Measurements from ENCODE around the gene SLBP.

SLBP gene

DNA sequence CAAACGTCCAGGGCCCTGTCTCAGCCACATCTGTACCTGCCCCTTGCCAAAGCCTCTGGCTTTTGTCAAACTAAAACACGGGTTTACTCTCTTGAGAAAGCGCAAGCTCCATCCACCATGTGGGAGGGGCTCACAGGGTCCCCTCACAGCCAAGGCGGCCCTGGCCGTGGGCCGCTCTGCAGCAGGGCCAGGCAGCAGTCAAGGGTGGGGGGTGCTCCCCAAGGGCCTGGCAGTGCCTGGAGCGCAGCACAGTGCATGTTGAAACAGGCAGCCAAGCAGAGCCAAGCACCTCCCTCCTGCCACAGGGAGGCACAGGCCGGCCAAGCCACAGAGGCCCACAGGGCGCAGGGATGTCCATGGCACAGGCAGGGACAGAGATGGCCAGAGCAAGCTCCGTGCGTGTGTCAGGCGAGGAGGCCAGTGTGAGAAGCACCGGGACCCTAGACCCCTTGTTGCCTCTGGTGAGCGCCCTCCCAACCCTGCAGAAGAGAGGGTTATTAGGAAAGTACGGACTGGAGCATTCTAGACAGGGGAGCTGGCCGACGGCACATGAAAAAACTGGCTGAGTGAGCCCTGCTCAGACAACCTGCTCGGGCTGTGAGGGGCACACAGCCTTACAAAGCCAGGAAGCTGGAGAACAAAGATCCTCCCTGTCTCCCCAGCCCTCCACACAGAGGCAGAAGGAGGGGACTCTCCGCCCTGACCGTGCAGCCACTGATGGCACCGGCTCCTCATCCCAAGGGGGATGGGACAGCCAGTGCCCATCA is 67.0 kb downstream of the SLBP start:
- no peak for DNase-seq

- no peak for DNase-seq
Observed at GRCh38 chr4:1643971-1644735, 68.0 kb downstream of the SLBP start.

Data from islet precursor cell (in vitro differentiated cells).